ENCODE data around the gene CACNG6. TPM values are rescaled to one million over a fixed set of nuclear protein-coding genes. Genes with fewer than 3 reads are reported as not detected.
"Not testable (repeated sequence)": the region's sequence is repeated elsewhere in the genome, so short reads cannot be mapped to it uniquely, and the experiment has no call there.

Gene CACNG6
- total and polyA plus RNA-seq, 12 donors = not detected

GRCh38 chr19:53945441-53945840, 46.0 kb upstream of the CACNG6 start:
- WGBS, 2 donors = 46 to 49% methylated on average over 9 of the region's 9 CpGs
- intact Hi-C loops (cut with DNase I) = no loop called here
- peaks cover 8 to 91% (median 77%) of the 10 kb centered on the region in 7 donors for H3K27me3 ChIP-seq
- H3K4me3 ChIP-seq = no peak overlapping the region
- DNase-seq (no peak), ATAC-seq (no peak)
- H3K9me3 ChIP-seq = no peaks in the 10 kb centered on the region
- TF ChIP-seq, protein P1, sequence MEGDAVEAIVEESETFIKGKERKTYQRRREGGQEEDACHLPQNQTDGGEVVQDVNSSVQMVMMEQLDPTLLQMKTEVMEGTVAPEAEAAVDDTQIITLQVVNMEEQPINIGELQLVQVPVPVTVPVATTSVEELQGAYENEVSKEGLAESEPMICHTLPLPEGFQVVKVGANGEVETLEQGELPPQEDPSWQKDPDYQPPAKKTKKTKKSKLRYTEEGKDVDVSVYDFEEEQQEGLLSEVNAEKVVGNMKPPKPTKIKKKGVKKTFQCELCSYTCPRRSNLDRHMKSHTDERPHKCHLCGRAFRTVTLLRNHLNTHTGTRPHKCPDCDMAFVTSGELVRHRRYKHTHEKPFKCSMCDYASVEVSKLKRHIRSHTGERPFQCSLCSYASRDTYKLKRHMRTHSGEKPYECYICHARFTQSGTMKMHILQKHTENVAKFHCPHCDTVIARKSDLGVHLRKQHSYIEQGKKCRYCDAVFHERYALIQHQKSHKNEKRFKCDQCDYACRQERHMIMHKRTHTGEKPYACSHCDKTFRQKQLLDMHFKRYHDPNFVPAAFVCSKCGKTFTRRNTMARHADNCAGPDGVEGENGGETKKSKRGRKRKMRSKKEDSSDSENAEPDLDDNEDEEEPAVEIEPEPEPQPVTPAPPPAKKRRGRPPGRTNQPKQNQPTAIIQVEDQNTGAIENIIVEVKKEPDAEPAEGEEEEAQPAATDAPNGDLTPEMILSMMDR (IDR thresholded peaks at IDR 0.05) = no peak
- no peaks in the 10 kb centered on the region for H3K4me1 ChIP-seq
- H3K27ac ChIP-seq = no peak overlapping the region
- H3K36me3 ChIP-seq = no peaks in the 10 kb centered on the region

DNA sequence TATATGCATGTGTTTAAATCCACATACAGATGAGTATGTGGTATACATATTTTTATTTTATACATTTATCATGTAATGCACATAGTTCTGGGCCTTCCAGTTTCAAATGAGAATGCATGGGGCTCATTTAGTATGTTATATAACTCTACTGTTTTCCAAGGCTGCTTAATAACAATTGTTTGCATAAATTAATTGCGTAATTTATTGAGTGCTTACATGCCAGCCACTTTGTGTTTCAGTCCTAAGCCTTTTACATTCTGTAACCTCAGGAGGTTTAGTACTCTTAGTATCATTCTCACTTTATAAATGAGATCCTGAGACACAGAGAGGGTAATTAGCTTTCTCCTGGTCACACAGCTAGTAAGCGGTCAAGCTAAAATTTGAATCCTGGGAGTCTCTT, 45.4 kb upstream of the CACNG6 start:
- intact Hi-C loops (cut with DNase I) = no loop called here
- Histone ChIP-seq H3K36me3 (no peaks in the 10 kb centered on the region), H3K27ac (no peak overlapping the region), H3K27me3 (peaks cover 8 to 90% (median 76%) of the 10 kb centered on the region in 7 donors), H3K9me3 (no peaks in the 10 kb centered on the region), H3K4me1 (no peaks in the 10 kb centered on the region), H3K4me3 (no peak overlapping the region)
- WGBS, 2 donors = 97 to 98% methylated on average over 2 of the region's 2 CpGs
- ATAC-seq (no peak), DNase-seq (no peak)
- TF ChIP-seq, protein P1 (IDR thresholded peaks at IDR 0.05) = no peak

- Histone ChIP-seq H3K27ac (no peak overlapping the region), H3K36me3 (no peaks in the 10 kb centered on the region), H3K27me3 (peaks cover 0 to 89% (median 67%) of the 10 kb centered on the region in 7 donors), H3K4me3 (no peak overlapping the region), H3K4me1 (peaks cover 0 to 3% (median 0%) of the 10 kb centered on the region in 9 donors), H3K9me3 (no peaks in the 10 kb centered on the region)
- TF ChIP-seq, protein P1 (IDR thresholded peaks at IDR 0.05) = no peak
- intact Hi-C loops (cut with DNase I) = no loop called here
- ATAC-seq = no peak
- no peak for DNase-seq
- WGBS, 2 donors = 62 to 68% methylated on average over 5 of the region's 5 CpGs
These were observed 43.8 kb upstream of the CACNG6 start for GRCh38 chr19:53947624-53948023.

- H3K4me3 ChIP-seq; ATAC-seq; intact Hi-C loops (cut with DNase I); DNase-seq; H3K36me3 ChIP-seq; H3K9me3 ChIP-seq; H3K4me1 ChIP-seq; H3K27ac ChIP-seq: not testable (repeated sequence)
- H3K27me3 ChIP-seq = peaks cover 0 to 88% (median 66%) of the 10 kb centered on the region in 7 donors
- 82 to 84% methylated on average over 5 of the region's 5 CpGs for WGBS, 2 donors
These were observed 42.8 kb upstream of the CACNG6 start for GRCh38 chr19:53948611-53949010.

- Histone ChIP-seq H3K27ac (no peak overlapping the region), H3K36me3 (no peaks in the 10 kb centered on the region), H3K4me3 (no peak overlapping the region), H3K27me3 (peaks cover 0 to 92% (median 70%) of the 10 kb centered on the region in 7 donors), H3K4me1 (peaks cover 0 to 3% (median 0%) of the 10 kb centered on the region in 9 donors), H3K9me3 (peaks cover 0 to 8% (median 0%) of the 10 kb centered on the region in 11 donors)
- intact Hi-C loops (cut with DNase I) = no loop called here
- DNase-seq = no peak
- 38 to 46% methylated on average over 11 of the region's 11 CpGs for WGBS, 2 donors
- TF ChIP-seq, protein P1 (IDR thresholded peaks at IDR 0.05) = no peak
- no peak for ATAC-seq
These were observed 40.0 kb upstream of the CACNG6 start for GRCh38 chr19:53951436-53951835.

All from heart right ventricle (tissue), 16 donors.